K562 (cell line): Measurements from ENCODE around the gene CLCNKA. TPM values are rescaled to one million over a fixed set of nuclear protein-coding genes. Genes with fewer than 3 reads are reported as not detected.

Source experiments
- ARNT ChIP-seq, 2 experiments: fragments of 450-650 bp; IDR thresholded peaks; 2 replicates each; pipeline ENCODE4 v1.6.1; 2016; ENCODE audit warnings: mild to moderate bottlenecking in 1 of 2
- EP300 ChIP-seq: IDR thresholded peaks from 2 replicates; pipeline ENCODE4 v1.6.1; 2012; ENCODE audit warnings: low read length, improper control_type of control experiment
- ETV6 ChIP-seq, 3 experiments: fragments of 150-350 bp in 1 of 3; sonication (generic) in 1 of 3; formaldehyde crosslinking in 1 of 3; IDR thresholded peaks; 2 replicates each; pipeline versions ENCODE4 v1.6.1 to v1.8.0; 2014 to 2022; ENCODE audit warnings: borderline replicate concordance in 2 of 3, low read depth in 2 of 3, antibody characterized with exemption in 1 of 3, low read length in 1 of 3, mild to moderate bottlenecking in 1 of 3, missing genetic modification reagents in 1 of 3
- HMGN3 ChIP-seq: IDR thresholded peaks from 2 replicates; pipeline ENCODE4 v1.6.1; 2011; ENCODE audit warnings: borderline replicate concordance, low read depth, mild to moderate bottlenecking, mixed read lengths, low read length; ENCODE audit not compliant: insufficient read length; ENCODE audit errors: extremely low read depth
- MEF2A ChIP-seq: IDR thresholded peaks from 2 replicates; pipeline ENCODE4 v1.6.1; 2011; ENCODE audit warnings: low read depth, mild to moderate bottlenecking, low read length, moderate library complexity; ENCODE audit not compliant: control insufficient read depth
- MTA3 ChIP-seq: fragments of 450-650 bp; formaldehyde crosslinking; IDR thresholded peaks from 2 replicates; pipeline ENCODE4 v1.6.1; 2017; ENCODE audit warnings: mild to moderate bottlenecking, borderline replicate concordance
- NFIC ChIP-seq: fragments of 450-650 bp; IDR thresholded peaks from 2 replicates; pipeline ENCODE4 v1.6.1; 2017; ENCODE audit warnings: mild to moderate bottlenecking, inconsistent platforms
- NR3C1 ChIP-seq: sonication (generic); formaldehyde crosslinking; IDR thresholded peaks from 2 replicates; pipeline ENCODE4 v1.8.1; 2022; ENCODE audit warnings: missing genetic modification reagents
- PHF20 ChIP-seq: fragments of 450-650 bp; IDR thresholded peaks from 2 replicates; pipeline ENCODE4 v1.6.1; 2018; ENCODE audit not compliant: partially characterized antibody
- RBM34 ChIP-seq: fragments of 200-400 bp; formaldehyde crosslinking; IDR thresholded peaks from 2 replicates; pipeline ENCODE4 v1.6.1; 2018; ENCODE audit warnings: low read length, borderline replicate concordance; ENCODE audit not compliant: insufficient read depth
- RFX5 ChIP-seq: IDR thresholded peaks from 2 replicates; pipeline ENCODE4 v1.6.1; 2011; ENCODE audit warnings: low read depth, mild to moderate bottlenecking, improper control_type of control experiment, low read length
- SMC3 ChIP-seq: conservative IDR thresholded peaks from 2 replicates; pipeline ENCODE4 v1.6.1; 2011; ENCODE audit warnings: low read depth, low read length, improper control_type of control experiment; ENCODE audit not compliant: insufficient read depth
- UBTF ChIP-seq, 2 experiments: IDR thresholded peaks; 2 replicates each; pipeline ENCODE4 v1.6.1; 2012; ENCODE audit warnings: improper control_type of control experiment in 2 of 2, low read depth in 2 of 2, low read length in 2 of 2, borderline replicate concordance in 1 of 2
- ZBTB11 ChIP-seq, 3 experiments: fragments of 200-800 bp in 1 of 3; fragments of 250-450 bp in 1 of 3; fragments of 450-650 bp in 1 of 3; sonication (Bioruptor Pico) in 1 of 3; sonication (Bioruptor generic) in 1 of 3; formaldehyde crosslinking in 1 of 3; IDR thresholded peaks; 2 replicates each; pipeline versions ENCODE4 v1.6.1 to v1.8.0; 2016 to 2022; ENCODE audit warnings: mild to moderate bottlenecking in 2 of 3, missing genetic modification characterization in 2 of 3, missing compliant biosample characterization in 1 of 3, moderate library complexity in 1 of 3
- ZNF197 ChIP-seq: fragments of 200-800 bp; sonication (Bioruptor generic); IDR thresholded peaks from 2 replicates; pipeline ENCODE4 v1.6.1; 2016; ENCODE audit warnings: low read depth, missing genetic modification characterization, missing compliant biosample characterization
- ZNF644 ChIP-seq: fragments of 200-800 bp; sonication (Bioruptor generic); IDR thresholded peaks from 2 replicates; pipeline ENCODE4 v1.6.1; 2016; ENCODE audit warnings: low read depth, missing genetic modification characterization, missing compliant biosample characterization
- ZNF740 ChIP-seq, 3 experiments: fragments of 200-800 bp in 1 of 3; sonication (Bioruptor generic) in 1 of 3; sonication (generic) in 1 of 3; formaldehyde crosslinking in 1 of 3; IDR thresholded peaks; 2 replicates each; pipeline versions ENCODE4 v1.6.1 to v1.8.0; 2016 to 2022; ENCODE audit warnings: mild to moderate bottlenecking in 2 of 3, missing compliant biosample characterization in 2 of 3, missing genetic modification characterization in 2 of 3, missing genetic modification reagents in 1 of 3
- ZNF75A ChIP-seq: fragments of 450-650 bp; formaldehyde crosslinking; IDR thresholded peaks from 2 replicates; pipeline ENCODE4 v1.4.0; 2020; ENCODE audit warnings: mild to moderate bottlenecking
- ZNF766 ChIP-seq: fragments of 200-800 bp; sonication (Bioruptor generic); conservative IDR thresholded peaks from 2 replicates; pipeline ENCODE4 v1.6.1; 2016; ENCODE audit warnings: missing genetic modification characterization, missing compliant biosample characterization
- polyA plus RNA-seq, 8 experiments: library from polyadenylated mRNA; depleted of rRNA in 4 of 8; stranded (reverse) in 5 of 8; unstranded in 3 of 8; fragments of >200 nt; fragmentation: Nextera tagmentation in 2 of 8; fragmentation: Illumina TruSeq in 1 of 8; extraction: Ambion mirVana in 2 of 8; extraction: Trizol in 1 of 8; gene quantifications; 2 replicates each; pipeline versions ENCODE4 v1.2.1 to v1.2.3, GENCODE V29; 2011 to 2014; ENCODE audit warnings: inconsistent platforms in 1 of 8, missing spikeins in 1 of 8
- total RNA-seq, 7 experiments: library from RNA; depleted of rRNA in 6 of 7; stranded (reverse); fragments of >200 nt in 6 of 7; fragmentation: Illumina TruSeq in 2 of 7; extraction: Trizol in 2 of 7; gene quantifications; 2 replicates each; pipeline versions ENCODE4 v1.2.1 to v1.2.3, GENCODE V29; 2011 to 2021; ENCODE audit warnings: low replicate concordance in 1 of 7

CLCNKA gene
- total and polyA plus RNA-seq, 9 of the 15 experiments (the other 6 are each of a cell fraction or from before 2014, with no cell fraction given): 0.03 to 0.37 (median 0.10) TPM; not detected in 3

- TF ChIP-seq ZBTB11 (CRISPR knock-in tag; IDR thresholded peaks at IDR 0.05) (peak in 1 of 3 experiments; percentile 45; a peak in 1 of 6 replicates), UBTF (IDR thresholded peaks at IDR 0.05; ENCODE audit: borderline replicate concordance in 1 of 2, low read depth in 2 of 2, low read length in 2 of 2) (0 out of 4 replicates have a peak, but pooled peaks of 1 of the 2 experiments have one; percentile 40), HMGN3 (peak; percentile 82), ZNF75A (CRISPR knock-in tag) (no peak), ZNF766 (0 out of 2 replicates have a peak, but pooled peaks have one; percentile 39), ETV6 (IDR thresholded peaks at IDR 0.05; ENCODE audit: borderline replicate concordance in 1 of 2, low read depth in 2 of 2, low read length in 1 of 2) (no peak), ETV6 (CRISPR knock-in tag; IDR thresholded peaks at IDR 0.05; ENCODE audit: borderline replicate concordance) (no peak), ARNT (IDR thresholded peaks at IDR 0.05) (peak in 1 of 2 experiments; percentile 80; a peak in 2 of 4 replicates), EP300 (peak; percentile 58), SMC3 (peak; percentile 35; the same call in 1 of the 2 replicates), ZNF740 (CRISPR knock-in tag; IDR thresholded peaks at IDR 0.05) (no peak), ZNF740 (tag; IDR thresholded peaks at IDR 0.05) (no peak), NR3C1 (CRISPR knock-in tag) (no peak; the same call in 1 of the 2 replicates), NFIC (peak; percentile 70), MTA3 (peak; percentile 66; the same call in 1 of the 2 replicates), ZNF644 (tag) (0 out of 2 replicates have a peak, but pooled peaks have one; percentile 68), RFX5 (no peak), PHF20 (peak; percentile 53), ZNF197 (CRISPR knock-in tag) (0 out of 2 replicates have a peak, but pooled peaks have one; percentile 44), RBM34 (no peak), MEF2A (peak; percentile 99)
Measured at GRCh38 chr1:16012590-16013219, 9.1 kb upstream of the CLCNKA start (continued).
